H1 (cell line): ENCODE results near the gene PITPNC1. TPM values are rescaled to one million over a fixed set of nuclear protein-coding genes. Genes with fewer than 3 reads are reported as not detected.

Experiments used
- CTCF ChIA-PET: fragments of 300-600 bp; sonication (Branson Sonifier 250); formaldehyde crosslinking; loops from one replicate; lab custom pipeline; 2021; ENCODE audit not compliant: partially characterized antibody; lab: Charles Lee
- POLR2A ChIA-PET: fragments of 300-600 bp; sonication (Branson Sonifier 250); formaldehyde crosslinking; loops from one replicate; lab custom pipeline; 2021; ENCODE audit warnings: inconsistent platforms; ENCODE audit not compliant: partially characterized antibody; lab: Charles Lee
- DNase-seq, 2 experiments: peaks; one replicate each; pipeline versions ENCODE4 v3.0.0 to v3.0.0-alpha.2; 2010 to 2022; ENCODE audit warnings: low spot score in 2 of 2, low read depth in 1 of 2, mixed read lengths in 1 of 2
- FAIRE-seq: peaks from 2 replicates; lab custom pipeline; 2011; peaks lifted over from hg19 to GRCh38; lab: Jason Lieb, UNC
- H2AFZ ChIP-seq: 2 replicates; pipeline ENCODE4 v1.8.1; 2012; ENCODE audit warnings: low read length, inconsistent platforms
- H2AK5ac ChIP-seq: 2 replicates; pipeline ENCODE4 v1.6.1; 2013; ENCODE audit warnings: low read depth, low read length
- H2BK120ac ChIP-seq: replicated peaks from 2 replicates; pipeline ENCODE3; 2013; ENCODE audit warnings: low read depth, low read length, inconsistent platforms
- H2BK12ac ChIP-seq: 2 replicates; pipeline ENCODE4 v1.6.1; 2013; ENCODE audit warnings: low read depth, low read length
- H2BK15ac ChIP-seq: 2 replicates; pipeline ENCODE4 v1.6.1; 2013; ENCODE audit warnings: low read length
- H2BK20ac ChIP-seq: 2 replicates; pipeline ENCODE4 v1.6.1; 2013; ENCODE audit warnings: low read length
- H2BK5ac ChIP-seq: 2 replicates; pipeline ENCODE4 v1.6.1; 2013; ENCODE audit warnings: low read depth, low read length
- H3K14ac ChIP-seq: 2 replicates; pipeline ENCODE4 v1.6.1; 2013; ENCODE audit warnings: inconsistent platforms; ENCODE audit not compliant: insufficient read length
- H3K18ac ChIP-seq: 2 replicates; pipeline ENCODE4 v1.6.1; 2013; ENCODE audit warnings: low read length; ENCODE audit errors: extremely low read depth
- H3K23ac ChIP-seq: 2 replicates; pipeline ENCODE4 v1.6.1; 2013; ENCODE audit warnings: inconsistent platforms; ENCODE audit not compliant: insufficient read length
- H3K23me2 ChIP-seq: 2 replicates; pipeline ENCODE4 v1.6.1; 2013; ENCODE audit warnings: low read depth, low read length
- H3K27ac ChIP-seq: 2 replicates; pipeline ENCODE4 v1.6.1; 2011; ENCODE audit warnings: low read depth, low read length, inconsistent platforms
- H3K27me3 ChIP-seq, 4 experiments: replicated peaks in 1 of 4; 1 replicate in 1 of 4; 2 replicates in 3 of 4; pipeline versions ENCODE4 v1.6.1 to v1.8.1; 2011 to 2013; ENCODE audit warnings: low read length in 3 of 4, mild to moderate bottlenecking in 3 of 4, inconsistent platforms in 2 of 4, mixed read lengths in 2 of 4, moderate library complexity in 1 of 4; ENCODE audit not compliant: control insufficient read depth in 3 of 4, insufficient read depth in 3 of 4; ENCODE audit errors: extremely low read depth in 1 of 4
- H3K36me3 ChIP-seq, 4 experiments: 2 replicates each; pipeline versions ENCODE4 v1.6.1 to v1.8.1; 2011 to 2013; ENCODE audit warnings: mild to moderate bottlenecking in 4 of 4, low read length in 3 of 4, moderate library complexity in 2 of 4, control low read depth in 1 of 4, inconsistent platforms in 1 of 4; ENCODE audit not compliant: insufficient read depth in 4 of 4, control insufficient read depth in 2 of 4
- H3K4ac ChIP-seq: replicated peaks from 2 replicates; pipeline ENCODE3; 2013; ENCODE audit warnings: low read length, low read depth, mixed read lengths, inconsistent platforms; ENCODE audit not compliant: insufficient read length
- H3K4me1 ChIP-seq, 4 experiments: replicated peaks in 1 of 4; 1 replicate in 1 of 4; 2 replicates in 3 of 4; pipeline versions ENCODE4 v1.6.1 to v1.8.1; 2011 to 2013; ENCODE audit warnings: low read length in 3 of 4, inconsistent platforms in 2 of 4, mixed read lengths in 1 of 4; ENCODE audit not compliant: insufficient read depth in 4 of 4, control insufficient read depth in 3 of 4
- H3K4me2 ChIP-seq, 2 experiments: 2 replicates each; pipeline versions ENCODE4 v1.6.1 to v1.8.1; 2011 to 2013; ENCODE audit warnings: low read depth in 2 of 2, low read length in 2 of 2, control low read depth in 1 of 2, inconsistent platforms in 1 of 2, mild to moderate bottlenecking in 1 of 2; ENCODE audit not compliant: insufficient read depth in 1 of 2
- H3K4me3 ChIP-seq, 4 experiments: fragments of 200-600, 300-600 bp in 1 of 4; sonication (generic), shearing (Covaris generic), sonication (Bioruptor Twin) in 1 of 4; 2 replicates each; pipeline versions ENCODE4 v1.5.1 to v1.8.1; 2011 to 2016; ENCODE audit warnings: low read length in 4 of 4, low read depth in 3 of 4, control low read depth in 2 of 4, inconsistent platforms in 2 of 4, mild to moderate bottlenecking in 2 of 4, mixed read lengths in 1 of 4, moderate library complexity in 1 of 4; ENCODE audit not compliant: insufficient read depth in 2 of 4; ENCODE audit errors: extremely low read depth in 1 of 4
- H3K56ac ChIP-seq: replicated peaks from 2 replicates; pipeline ENCODE3; 2013; ENCODE audit warnings: low read depth, mild to moderate bottlenecking, mixed read lengths, low read length, inconsistent platforms; ENCODE audit not compliant: insufficient read length
- H3K79me1 ChIP-seq: 2 replicates; pipeline ENCODE4 v1.6.1; 2013; ENCODE audit warnings: low read depth, low read length, control low read depth
- H3K79me2 ChIP-seq, 2 experiments: 2 replicates each; pipeline versions ENCODE4 v1.6.1 to v1.8.1; 2012 to 2013; ENCODE audit warnings: low read length in 2 of 2, mild to moderate bottlenecking in 2 of 2, inconsistent platforms in 1 of 2; ENCODE audit not compliant: insufficient read depth in 2 of 2, control insufficient read depth in 1 of 2
- H3K9ac ChIP-seq, 4 experiments: replicated peaks in 1 of 4; 1 replicate in 1 of 4; 2 replicates in 3 of 4; pipeline versions ENCODE4 v1.6.1 to v1.8.1; 2011 to 2013; ENCODE audit warnings: low read depth in 3 of 4, low read length in 3 of 4, control low read depth in 2 of 4, mild to moderate bottlenecking in 2 of 4, moderate library complexity in 2 of 4, inconsistent platforms in 1 of 4; ENCODE audit errors: extremely low read depth in 1 of 4
- H3K9me3 ChIP-seq, 2 experiments: 2 replicates each; pipeline versions ENCODE4 v1.6.1 to v1.8.1; 2012 to 2013; ENCODE audit warnings: mild to moderate bottlenecking in 2 of 2, moderate library complexity in 2 of 2, control low read depth in 1 of 2, inconsistent platforms in 1 of 2, low read depth in 1 of 2, low read length in 1 of 2, mixed read lengths in 1 of 2; ENCODE audit not compliant: insufficient read depth in 2 of 2
- H4K20me1 ChIP-seq, 2 experiments: replicated peaks in 1 of 2; 2 replicates each; pipeline versions ENCODE3 to v1.8.1; 2011 to 2013; ENCODE audit warnings: inconsistent platforms in 2 of 2, low read length in 2 of 2, mild to moderate bottlenecking in 1 of 2; ENCODE audit not compliant: insufficient read depth in 2 of 2, control insufficient read depth in 1 of 2
- H4K5ac ChIP-seq: 2 replicates; pipeline ENCODE4 v1.6.1; 2013; ENCODE audit warnings: low read length, low read depth, mixed read lengths, inconsistent platforms; ENCODE audit not compliant: insufficient read length
- H4K8ac ChIP-seq: 2 replicates; pipeline ENCODE4 v1.8.0; 2013; ENCODE audit warnings: mild to moderate bottlenecking, moderate library complexity, low read length, inconsistent platforms; ENCODE audit not compliant: insufficient read depth; ENCODE audit errors: extremely low read depth
- H4K91ac ChIP-seq: replicated peaks from 2 replicates; pipeline ENCODE3; 2013; ENCODE audit warnings: low read length, mixed read lengths, inconsistent platforms; ENCODE audit not compliant: insufficient read length
- ASH2L ChIP-seq: fragments of 200-600, 300-600 bp; sonication (generic); IDR thresholded peaks from one replicate; pipeline ENCODE4 v1.7.1; 2017; ENCODE audit warnings: low read length
- CBX8 ChIP-seq: fragments of 300-800, 300-1000 bp; sonication (generic); IDR thresholded peaks from 2 replicates; pipeline ENCODE4 v1.7.1; 2016; ENCODE audit warnings: low read depth, low read length, borderline replicate concordance
- EGR1 ChIP-seq: IDR thresholded peaks from 2 replicates; pipeline ENCODE4 v1.6.1; 2011; ENCODE audit warnings: low read depth, low read length, borderline replicate concordance
- FOSL1 ChIP-seq: IDR thresholded peaks from 2 replicates; pipeline ENCODE4 v1.6.1; 2011; ENCODE audit warnings: mild to moderate bottlenecking, low read depth, low read length, moderate library complexity; ENCODE audit not compliant: insufficient read depth
- HDAC2 ChIP-seq, 2 experiments: fragments of 300-600 bp in 1 of 2; sonication (generic) in 1 of 2; IDR thresholded peaks; 2 replicates each; pipeline ENCODE4 v1.6.1; 2011 to 2012; ENCODE audit warnings: low read depth in 2 of 2, low read length in 2 of 2, mild to moderate bottlenecking in 2 of 2, moderate library complexity in 2 of 2, borderline replicate concordance in 1 of 2, inconsistent platforms in 1 of 2
- JUND ChIP-seq: IDR thresholded peaks from 2 replicates; pipeline ENCODE4 v1.6.1; 2011; ENCODE audit warnings: mild to moderate bottlenecking, improper control_type of control experiment, low read length
- SAP30 ChIP-seq: fragments of 300-600 bp; sonication (generic); IDR thresholded peaks from 2 replicates; pipeline ENCODE4 v1.7.1; 2012; ENCODE audit warnings: low read length, moderate library complexity, mild to moderate bottlenecking, inconsistent platforms; ENCODE audit not compliant: insufficient read depth, insufficient replicate concordance
- SP1 ChIP-seq: IDR thresholded peaks from 2 replicates; pipeline ENCODE4 v1.6.1; 2011; ENCODE audit warnings: low read depth, low read length
- WGBS, 2 experiments: shearing (Covaris generic) in 1 of 2; methylation state at CpG; one replicate each; pipeline versions ENCODE4 v1.1.6 to v1.1.7; 2013 to 2015; ENCODE audit warnings: low lambda C conversion rate in 2 of 2, mixed read lengths in 2 of 2, inconsistent platforms in 1 of 2, low coverage in 1 of 2, missing lambda C conversion rate in 1 of 2; ENCODE audit not compliant: insufficient replicate concordance in 2 of 2, insufficient coverage in 1 of 2, insufficient read length in 1 of 2; ENCODE audit errors: extremely low coverage in 1 of 2, missing lambda C conversion rate in 1 of 2; 5-methylcytosine and 5-hydroxymethylcytosine counted together
- polyA plus RNA-seq, 7 experiments: library from polyadenylated mRNA; depleted of rRNA in 3 of 7; stranded (reverse) in 5 of 7; unstranded in 2 of 7; fragments of >200 nt in 5 of 7; fragments of 200-250 nt in 2 of 7; gene quantifications; 1 replicate in 5 of 7; 2 replicates in 1 of 7; 4 replicates in 1 of 7; pipeline versions ENCODE4 v1.2.1 to v1.2.3, GENCODE V29; 2011 to 2013; ENCODE audit warnings: missing spikeins in 2 of 7, mixed read lengths in 2 of 7
- total RNA-seq: library from RNA; stranded (reverse); fragmentation: NEBNext Ultra II Directional; extraction: Animal tissue kit (Norgen Biotek cat#: 25700); gene quantifications from 2 replicates; pipeline ENCODE4 v1.2.1, GENCODE V29; 2021

The PITPNC1 gene
- total and polyA plus RNA-seq, 2 of the 8 experiments (the other 6 are each of a cell fraction or from before 2014, with no cell fraction given): 17.6 to 54.7 TPM

DNA sequence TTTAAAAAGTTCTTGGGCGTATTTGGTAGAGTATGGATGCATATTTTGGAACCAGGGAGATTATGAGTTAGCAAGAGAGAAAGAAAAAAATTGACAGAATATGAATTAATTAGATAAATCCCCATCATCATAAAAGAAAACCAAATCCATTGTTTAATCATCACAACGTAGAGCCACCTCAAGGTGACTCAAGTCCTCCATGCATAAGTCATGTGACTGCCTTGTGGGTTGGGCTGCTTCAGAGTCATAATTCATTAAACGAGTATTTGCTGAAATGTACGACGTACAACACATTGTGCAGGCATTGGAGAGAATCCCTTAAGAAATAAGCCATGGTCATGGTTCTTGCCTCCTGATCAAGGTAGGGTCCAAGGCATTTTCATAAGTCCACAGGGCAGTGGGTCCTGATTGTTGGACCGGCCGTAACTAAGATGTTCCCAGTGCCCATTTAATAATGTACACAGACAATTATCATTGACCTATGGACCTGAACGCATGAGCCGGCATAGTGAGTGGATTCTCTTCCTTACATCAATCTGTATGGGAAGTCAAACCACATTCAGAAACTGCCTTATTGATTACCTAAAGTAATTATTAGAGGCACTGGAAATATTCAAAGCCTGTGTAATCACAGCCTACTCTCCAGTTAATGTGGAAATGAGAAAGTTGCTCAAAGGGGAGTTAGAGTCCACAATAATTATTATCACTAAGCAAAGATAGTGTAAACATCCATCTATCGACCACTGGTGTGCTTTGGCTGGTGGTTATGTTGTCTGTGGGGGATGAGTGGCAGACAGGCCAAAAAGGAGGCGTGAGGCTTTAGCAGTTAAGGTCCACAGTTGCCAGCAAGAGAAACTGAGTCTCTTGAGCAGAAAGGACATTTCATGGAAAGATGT is 165.4 kb downstream of the PITPNC1 start:
- POLR2A ChIA-PET: no interaction called here

More for the DNA sequence above, 165.4 kb downstream of the PITPNC1 start:
- no peak overlapping the region for H3K9ac ChIP-seq
- H2AK5ac ChIP-seq: no peak overlapping the region
- H3K18ac ChIP-seq: no peak overlapping the region
- FAIRE-seq: no peak
- H3K56ac ChIP-seq: no peak overlapping the region
- H3K4ac ChIP-seq: no peak overlapping the region
- H2BK15ac ChIP-seq: no peak overlapping the region
- H3K4me2 ChIP-seq: no peak overlapping the region
- H4K8ac ChIP-seq: no peak overlapping the region
- no peak overlapping the region for H3K23ac ChIP-seq
- H2BK5ac ChIP-seq: no peak overlapping the region
- CTCF ChIA-PET: no interaction called here
- H3K27me3 ChIP-seq: no peaks in the 10 kb centered on the region
- H2BK12ac ChIP-seq: no peak overlapping the region
- no peak overlapping the region for H2BK120ac ChIP-seq
- H3K36me3 ChIP-seq: no peaks in the 10 kb centered on the region
- TF ChIP-seq JUND (no peak), SAP30 (no peak), CBX8 (no peak), HDAC2 (IDR thresholded peaks at IDR 0.05; ENCODE audit: borderline replicate concordance in 1 of 2, low read depth in 2 of 2, low read length in 2 of 2) (no peak), EGR1 (no peak), SP1 (no peak), FOSL1 (no peak), ASH2L (no peak)
- TF ChIP-seq, all 59 proteins: peak for 0
- Histone ChIP-seq H4K20me1 (no peaks in the 10 kb centered on the region), H3K79me2 (no peaks in the 10 kb centered on the region; a peak in 1 of 4 replicates), H4K91ac (no peak overlapping the region), H3K4me3 (no peak overlapping the region), H4K5ac (no peak overlapping the region), H3K9me3 (no peaks in the 10 kb centered on the region), H2AFZ (no peak overlapping the region), H3K27ac (no peak overlapping the region), H3K23me2 (no peaks in the 10 kb centered on the region), H2BK20ac (no peak overlapping the region), H3K14ac (no peak overlapping the region), H3K4me1 (peaks cover 0 to 3% (median 0%) of the 10 kb centered on the region in 4 experiments; a peak in 1 of 7 replicates), H3K79me1 (no peaks in the 10 kb centered on the region)
- DNase-seq: peak in 1 of 2 experiments; percentile 11
- WGBS, 2 experiments: 83% methylated on average over 11 of the region's 11 CpGs; no CpG with 5 or more reads in 1 of the 2 experiments
